ENCODE results near the gene POU6F2. TPM values are rescaled to one million over a fixed set of nuclear protein-coding genes. Genes with fewer than 3 reads are reported as not detected.

POU6F2 gene
- total and polyA plus RNA-seq, 2 of the 4 experiments (the other 2 are of a cell fraction) = not detected

GRCh38 chr7:39415091-39415787 is 437.5 kb downstream of the POU6F2 start:
- H2BK5ac ChIP-seq (ENCODE audit: low read depth, low read length, poor library complexity, severe bottlenecking) = no peak overlapping the region
- H3K4me1 ChIP-seq (ENCODE audit: control insufficient read depth, insufficient read depth, low read length) = no peaks in the 10 kb centered on the region
- no peak overlapping the region for H3K14ac ChIP-seq (replicated peaks; ENCODE audit: low read depth, low read length)
- H4K8ac ChIP-seq (ENCODE audit: low read depth in 2 of 2, low read length in 2 of 2) = no peak overlapping the region
- no peaks in the 10 kb centered on the region for H3K9me1 ChIP-seq (ENCODE audit: insufficient read depth, low read length)
- POLR2A ChIA-PET (ENCODE audit: unreplicated experiment) = no interaction called here
- H3K9ac ChIP-seq (ENCODE audit: low read depth, low read length) = no peak overlapping the region
- H3K4ac ChIP-seq (ENCODE audit: low read depth, low read length) = no peak overlapping the region
- H3K79me1 ChIP-seq (ENCODE audit: low read depth in 1 of 2, low read length in 2 of 2) = no peaks in the 10 kb centered on the region
- H2AFZ ChIP-seq (replicated peaks; ENCODE audit: low read length, poor library complexity) = no peak overlapping the region
- H3K4me2 ChIP-seq (ENCODE audit: low read depth, low read length) = no peak overlapping the region
- CTCF ChIA-PET = interaction anchor here (1.0 kb wide), 1 partner anchor 50 kb away, joined by 3 read pairs; no protein-coding TSS in a partner anchor
- H3K36me3 ChIP-seq (ENCODE audit: control insufficient read depth, insufficient read depth, low read length) = no peaks in the 10 kb centered on the region
- TF ChIP-seq NFE2L2 (IDR thresholded peaks at IDR 0.05; ENCODE audit: low read depth, low read length) (no peak), MAZ (IDR thresholded peaks at IDR 0.05; ENCODE audit: borderline replicate concordance, low read depth, low read length) (no peak), RCOR1 (IDR thresholded peaks at IDR 0.05; ENCODE audit: insufficient replicate concordance, low read length) (no peak), USF2 (IDR thresholded peaks at IDR 0.05; ENCODE audit: low read depth, low read length) (no peak), MAFK (IDR thresholded peaks at IDR 0.05; ENCODE audit: low read depth, low read length) (no peak), RFX5 (IDR thresholded peaks at IDR 0.05; ENCODE audit: low read depth, low read length) (no peak), ELK1 (IDR thresholded peaks at IDR 0.05; ENCODE audit: borderline replicate concordance, low read depth, low read length) (no peak), POLR2A (IDR thresholded peaks at IDR 0.05; ENCODE audit: low read depth, low read length) (no peak), CTCF (conservative IDR thresholded peaks at IDR 0.05; ENCODE audit: low read depth, low read length) (no peak), BHLHE40 (IDR thresholded peaks at IDR 0.05; ENCODE audit: low read depth, low read length) (no peak), SMC3 (IDR thresholded peaks at IDR 0.05; ENCODE audit: low read depth, low read length) (no peak), CEBPB (IDR thresholded peaks at IDR 0.05; ENCODE audit: low read depth, low read length) (no peak), FOS (IDR thresholded peaks at IDR 0.05; ENCODE audit: low read depth, low read length) (no peak), CHD1 (IDR thresholded peaks at IDR 0.05; ENCODE audit: low read depth, low read length) (no peak)
- no peak overlapping the region for H3K23ac ChIP-seq (ENCODE audit: low read depth, low read length)
- no peaks in the 10 kb centered on the region for H3K9me3 ChIP-seq (ENCODE audit: control insufficient read depth, insufficient read depth, low read length)
- H3K27ac ChIP-seq (ENCODE audit: insufficient read depth, low read length) = no peak overlapping the region
- H3K18ac ChIP-seq (ENCODE audit: low read depth, low read length) = no peak overlapping the region
- H3K27me3 ChIP-seq (ENCODE audit: control insufficient read depth, insufficient read depth, low read length) = no peaks in the 10 kb centered on the region; the same call in 1 of the 2 replicates
- H2BK120ac ChIP-seq (ENCODE audit: low read depth, low read length) = no peak overlapping the region
- intact Hi-C loops (cut with micrococcal nuclease) = no loop called here
- no peak overlapping the region for H4K5ac ChIP-seq (ENCODE audit: low read depth, low read length)
- H4K20me1 ChIP-seq (ENCODE audit: insufficient read depth, low read length) = no peaks in the 10 kb centered on the region
- H3K4me3 ChIP-seq (ENCODE audit: insufficient read depth, low read depth, low read length) = no peak overlapping the region
- no peak overlapping the region for H2AK5ac ChIP-seq (ENCODE audit: low read depth, low read length)
- no peak overlapping the region for H2BK20ac ChIP-seq (ENCODE audit: low read depth, low read length)
- DNase-seq = no peak
- no peak overlapping the region for H2AK9ac ChIP-seq (replicated peaks; ENCODE audit: low read depth, low read length, poor library complexity)
- no peak overlapping the region for H3K56ac ChIP-seq (ENCODE audit: extremely low read depth, insufficient read depth, low read length)
- in situ Hi-C loops (cut with MboI; ENCODE audit: low sequenced_read_pairs) = no loop called here
- no TSS peak for BruUV-seq (replicated peaks)
- ATAC-seq (ENCODE audit: low read depth) = no peak
- no peak overlapping the region for H4K91ac ChIP-seq (ENCODE audit: insufficient read depth, low read depth, low read length)
- dilution Hi-C loops (cut with HindIII; ENCODE audit: low sequenced_read_pairs, unreplicated experiment) = no loop called here
- no CpG with 5 or more reads among the region's 13 CpGs for WGBS, 2 experiments (ENCODE audit: extremely low coverage in 2 of 2, insufficient read length in 1 of 2)
- no peak overlapping the region for H2BK15ac ChIP-seq (ENCODE audit: low read depth, low read length)

Measured in IMR-90 (cell line).